GM19035 (cell line): ENCODE measurements around the gene TXNIP.

Source experiments
- ATAC-seq: cut with Tn5 transposase; IDR thresholded peaks from one replicate; pipeline ENCODE4 v1.9.1; 2021; ENCODE audit not compliant: unreplicated experiment

TXNIP gene

GRCh38 chr1:145986551-145986950, 9.8 kb downstream of the TXNIP start:
- ATAC-seq, result no peak

- no peak for ATAC-seq
These were observed 10.6 kb downstream of the TXNIP start for GRCh38 chr1:145985502-145986439.

GRCh38 chr1:145985129-145985501, 11.3 kb downstream of the TXNIP start:
- ATAC-seq, result no peak

GRCh38 chr1:145983960-145984830, 12.2 kb downstream of the TXNIP start:
- no peak for ATAC-seq

GRCh38 chr1:145983206-145983675, 13.1 kb downstream of the TXNIP start:
- no peak for ATAC-seq

GRCh38 chr1:145982010-145982723, 14.2 kb downstream of the TXNIP start:
- ATAC-seq, result no peak

- no peak for ATAC-seq
These were observed 15.9 kb downstream of the TXNIP start for GRCh38 chr1:145980457-145980994.

- peak; percentile 31 for ATAC-seq
These were observed 16.5 kb downstream of the TXNIP start for GRCh38 chr1:145979746-145980456.

GRCh38 chr1:145978854-145979745, 17.3 kb downstream of the TXNIP start:
- ATAC-seq, result peak; percentile 83

GRCh38 chr1:145978471-145978853, 17.9 kb downstream of the TXNIP start:
- ATAC-seq, result no peak

- no peak for ATAC-seq
These were observed 18.6 kb downstream of the TXNIP start for GRCh38 chr1:145977486-145978470.

GRCh38 chr1:145977016-145977415, 19.4 kb downstream of the TXNIP start:
- ATAC-seq, result no peak

- no peak for ATAC-seq
These were observed 21.2 kb downstream of the TXNIP start for GRCh38 chr1:145975216-145975615.

GRCh38 chr1:145974721-145975120, 21.7 kb downstream of the TXNIP start:
- ATAC-seq, result no peak

GRCh38 chr1:145972580-145972979, 23.8 kb downstream of the TXNIP start:
- ATAC-seq, result no peak

- ATAC-seq, result no peak
These were observed 29.1 kb downstream of the TXNIP start for GRCh38 chr1:145967288-145967687.

- no peak for ATAC-seq
These were observed 31.1 kb downstream of the TXNIP start for GRCh38 chr1:145965119-145965744.
